Transverse colon (tissue), 4 donors: ENCODE measurements around the gene VAV2.

Source experiments
- CTCF ChIP-seq, 5 experiments: fragments of 200-600 bp in 3 of 5; fragments of 450-650 bp in 2 of 5; sonication (generic) in 3 of 5; IDR thresholded peaks; 1 replicate in 2 of 5; 2 replicates in 3 of 5; pipeline ENCODE4 v1.5.1; 2016 to 2017; ENCODE audit warnings: antibody characterized with exemption in 5 of 5, inconsistent platforms in 3 of 5, mild to moderate bottlenecking in 2 of 5, moderate library complexity in 1 of 5
- EP300 ChIP-seq: sonication (generic); formaldehyde crosslinking; IDR thresholded peaks from one replicate; pipeline ENCODE4 v1.6.1; 2017; ENCODE audit warnings: antibody characterized with exemption, low read depth
- POLR2A ChIP-seq: fragments of 450-650 bp; IDR thresholded peaks from one replicate; pipeline ENCODE4 v1.6.1; 2016; ENCODE audit warnings: antibody characterized with exemption, mild to moderate bottlenecking, moderate library complexity
- POLR2AphosphoS5 ChIP-seq, 3 donors: sonication (generic); formaldehyde crosslinking; IDR thresholded peaks; one replicate each; pipeline ENCODE4 v1.6.1; 2016; ENCODE audit warnings: antibody characterized with exemption in 3 of 3

- TF ChIP-seq CTCF (IDR thresholded peaks at IDR 0.05) (no peak), POLR2A (no peak), POLR2AphosphoS5 (IDR thresholded peaks at IDR 0.05) (no peak), EP300 (no peak)
Observed at GRCh38 chr9:133781828-133782135, 210.3 kb downstream of the VAV2 start.
